ENCODE data around the gene OSGEP.

OSGEP gene

DNA sequence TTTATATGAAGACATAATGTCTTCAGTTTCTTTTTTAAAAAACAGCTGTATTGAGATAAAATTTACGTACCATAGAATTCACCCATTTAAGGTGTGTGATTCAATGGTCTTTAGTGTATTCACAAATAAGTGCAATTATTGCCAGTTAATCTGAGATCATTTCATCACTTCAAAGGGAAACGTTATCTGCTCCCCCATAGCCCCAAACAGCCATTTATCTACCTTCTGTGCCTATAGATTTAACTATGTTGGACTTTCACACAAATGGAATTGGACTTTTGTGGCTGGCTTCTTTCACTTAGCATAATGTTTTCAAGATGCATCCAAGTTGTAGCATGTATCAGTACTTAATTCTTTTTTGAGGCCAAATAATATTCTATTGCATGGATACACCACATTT lies 24.3 kb upstream of the OSGEP start:
- TF ChIP-seq, protein P1, sequence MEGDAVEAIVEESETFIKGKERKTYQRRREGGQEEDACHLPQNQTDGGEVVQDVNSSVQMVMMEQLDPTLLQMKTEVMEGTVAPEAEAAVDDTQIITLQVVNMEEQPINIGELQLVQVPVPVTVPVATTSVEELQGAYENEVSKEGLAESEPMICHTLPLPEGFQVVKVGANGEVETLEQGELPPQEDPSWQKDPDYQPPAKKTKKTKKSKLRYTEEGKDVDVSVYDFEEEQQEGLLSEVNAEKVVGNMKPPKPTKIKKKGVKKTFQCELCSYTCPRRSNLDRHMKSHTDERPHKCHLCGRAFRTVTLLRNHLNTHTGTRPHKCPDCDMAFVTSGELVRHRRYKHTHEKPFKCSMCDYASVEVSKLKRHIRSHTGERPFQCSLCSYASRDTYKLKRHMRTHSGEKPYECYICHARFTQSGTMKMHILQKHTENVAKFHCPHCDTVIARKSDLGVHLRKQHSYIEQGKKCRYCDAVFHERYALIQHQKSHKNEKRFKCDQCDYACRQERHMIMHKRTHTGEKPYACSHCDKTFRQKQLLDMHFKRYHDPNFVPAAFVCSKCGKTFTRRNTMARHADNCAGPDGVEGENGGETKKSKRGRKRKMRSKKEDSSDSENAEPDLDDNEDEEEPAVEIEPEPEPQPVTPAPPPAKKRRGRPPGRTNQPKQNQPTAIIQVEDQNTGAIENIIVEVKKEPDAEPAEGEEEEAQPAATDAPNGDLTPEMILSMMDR (IDR thresholded peaks at IDR 0.05; ENCODE audit: low read depth, low read length), result no peak
- DNase-seq, result no peak
- Histone ChIP-seq H3K27me3 (ENCODE audit: insufficient read depth, low read depth, severe bottlenecking) (no peaks in the 10 kb centered on the region), H3K36me3 (peaks cover 41% of the 10 kb centered on the region), H3K27ac (no peak overlapping the region), H3K9me3 (ENCODE audit: severe bottlenecking) (no peaks in the 10 kb centered on the region), H3K4me3 (ENCODE audit: low read depth, low read length) (no peak overlapping the region)

DNA sequence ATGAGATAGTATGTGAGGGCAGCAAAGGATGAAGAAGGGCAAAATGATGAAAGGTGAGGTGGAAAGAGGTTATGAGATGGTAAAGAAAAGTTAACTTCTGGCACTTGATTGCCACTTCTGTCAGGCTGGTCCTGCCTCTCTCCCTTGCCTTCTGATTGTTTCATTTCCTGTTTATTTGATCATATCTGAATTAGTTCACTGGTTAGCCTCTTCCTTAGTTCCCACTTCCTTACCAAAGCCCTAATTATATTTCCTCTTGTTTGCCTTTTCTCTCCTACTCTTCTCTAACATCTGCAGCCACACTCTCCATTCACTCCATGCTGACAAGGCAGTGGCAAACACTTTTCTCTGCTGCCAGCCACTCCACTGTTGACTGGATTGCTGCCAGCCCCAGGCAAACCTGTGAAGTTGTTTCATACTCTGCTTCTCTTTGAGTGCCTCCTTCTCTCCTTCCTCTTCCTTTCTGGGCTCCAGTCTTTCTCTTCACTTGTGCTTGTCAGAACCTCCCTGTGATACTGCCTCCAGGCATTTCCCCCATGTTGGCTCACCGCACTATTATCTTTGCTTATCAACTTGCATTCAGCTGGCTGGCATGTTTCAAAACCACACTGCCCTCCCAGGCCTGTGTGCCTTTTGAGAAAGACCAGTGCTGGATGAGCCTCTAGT lies 22.7 kb upstream of the OSGEP start:
- H3K27me3 ChIP-seq (ENCODE audit: insufficient read depth, low read depth, severe bottlenecking), result no peaks in the 10 kb centered on the region
- TF ChIP-seq, protein P1 (IDR thresholded peaks at IDR 0.05; ENCODE audit: low read depth, low read length), result no peak
- no peak for DNase-seq
- no peak overlapping the region for H3K4me3 ChIP-seq (ENCODE audit: low read depth, low read length)
- H3K27ac ChIP-seq, result no peak overlapping the region
- H3K9me3 ChIP-seq (ENCODE audit: severe bottlenecking), result no peaks in the 10 kb centered on the region
- H3K36me3 ChIP-seq, result peaks cover 53% of the 10 kb centered on the region

DNA sequence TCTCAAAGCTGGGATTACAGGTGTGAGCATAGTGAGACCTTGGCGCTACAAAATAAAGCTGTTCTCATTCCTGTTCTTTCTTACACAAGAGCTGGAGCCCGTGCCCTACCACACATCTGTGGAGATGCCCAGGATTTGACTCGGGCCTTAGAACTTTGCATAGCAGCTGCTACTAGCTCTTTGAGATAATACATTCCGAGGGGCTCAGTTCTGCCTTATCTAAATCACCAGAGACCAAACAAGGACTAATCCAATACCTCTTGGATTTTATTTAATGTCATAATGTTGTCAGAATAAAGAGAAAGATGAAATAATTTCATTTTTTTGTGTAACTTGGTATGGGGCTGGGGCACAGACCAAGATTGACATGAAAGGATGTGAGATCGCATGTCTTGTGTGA lies 22.2 kb upstream of the OSGEP start:
- Histone ChIP-seq H3K27ac (no peak overlapping the region), H3K36me3 (peaks cover 55% of the 10 kb centered on the region), H3K4me3 (ENCODE audit: low read depth, low read length) (no peak overlapping the region), H3K9me3 (ENCODE audit: severe bottlenecking) (no peaks in the 10 kb centered on the region), H3K27me3 (ENCODE audit: insufficient read depth, low read depth, severe bottlenecking) (no peaks in the 10 kb centered on the region)
- TF ChIP-seq, protein P1 (IDR thresholded peaks at IDR 0.05; ENCODE audit: low read depth, low read length), result no peak
- no peak for DNase-seq

DNA sequence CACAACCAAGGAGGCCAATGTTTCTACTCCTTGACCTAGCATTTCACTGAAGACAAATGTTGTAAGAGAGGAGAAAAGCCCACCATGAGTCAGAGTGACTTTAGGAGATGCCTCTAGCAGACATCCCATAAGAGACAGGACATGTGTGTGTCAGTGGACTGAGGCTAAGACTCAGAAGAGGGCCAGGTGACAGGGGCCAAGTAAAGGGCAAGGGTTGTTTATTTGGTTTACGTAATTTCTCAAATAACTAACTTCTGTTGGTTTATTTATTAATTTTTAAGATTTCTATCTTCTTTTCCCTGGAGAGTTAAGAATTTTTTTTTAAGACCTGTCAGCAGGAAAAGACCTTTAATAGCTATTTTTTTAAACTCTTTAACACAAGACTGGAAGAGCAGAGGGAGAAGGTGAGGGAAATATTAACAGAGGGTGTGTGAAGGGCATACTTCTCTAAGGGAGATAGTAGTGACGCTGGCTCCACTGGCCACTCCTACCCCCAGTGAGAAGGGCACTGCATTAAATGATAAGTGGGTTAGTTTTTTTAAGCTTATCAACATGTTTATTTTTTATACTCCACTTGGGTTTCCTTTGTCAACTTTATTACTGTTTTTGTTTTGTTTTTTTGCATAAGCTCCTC lies 18.0 kb upstream of the OSGEP start:
- TF ChIP-seq, protein P1 (IDR thresholded peaks at IDR 0.05; ENCODE audit: low read depth, low read length), result no peak
- Histone ChIP-seq H3K9me3 (ENCODE audit: severe bottlenecking) (no peaks in the 10 kb centered on the region), H3K27ac (no peak overlapping the region), H3K4me3 (ENCODE audit: low read depth, low read length) (no peak overlapping the region), H3K36me3 (peaks cover 52% of the 10 kb centered on the region), H3K27me3 (ENCODE audit: insufficient read depth, low read depth, severe bottlenecking) (no peaks in the 10 kb centered on the region)
- DNase-seq, result no peak

DNA sequence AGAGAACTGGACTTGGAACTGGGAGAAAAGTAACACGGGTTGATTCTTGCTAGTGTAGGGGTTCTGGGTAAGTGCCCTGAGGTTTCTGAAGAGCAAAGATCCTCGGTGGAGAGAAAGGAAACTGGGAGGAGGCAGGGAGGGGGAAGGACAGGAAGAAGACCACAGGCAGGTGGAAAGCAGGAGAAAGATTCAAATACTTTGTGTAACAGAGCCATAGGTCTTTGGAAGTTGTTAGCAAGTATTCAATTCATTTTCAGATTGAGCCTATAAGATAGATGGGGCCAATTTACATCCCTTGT lies 15.9 kb upstream of the OSGEP start:
- DNase-seq, result no peak
- Histone ChIP-seq H3K4me3 (ENCODE audit: low read depth, low read length) (peak overlapping the region; percentile 74; the same call in 1 of the 2 replicates), H3K27ac (no peak overlapping the region), H3K36me3 (peaks cover 30% of the 10 kb centered on the region), H3K27me3 (ENCODE audit: insufficient read depth, low read depth, severe bottlenecking) (no peaks in the 10 kb centered on the region), H3K9me3 (ENCODE audit: severe bottlenecking) (no peaks in the 10 kb centered on the region)
- TF ChIP-seq, protein P1 (IDR thresholded peaks at IDR 0.05; ENCODE audit: low read depth, low read length), result no peak
